ENCODE measurements around the gene ITGB6.
A peak's percentile ranks its signal among the peaks of the same experiment; 100 is the strongest.
"Not testable (repeated sequence)": the region's sequence is repeated elsewhere in the genome, so short reads cannot be mapped to it uniquely, and the experiment has no call there.

ITGB6 gene

GRCh38 chr2:160200921-160201320 lies 849 bp upstream of the ITGB6 start:
- in situ Hi-C loops (cut with MboI; ENCODE audit: low pct_unique_long_range_greater_than_20kb, low sequenced_read_pairs) = no loop called here

GRCh38 chr2:160199053-160199452 lies 1.0 kb downstream of the ITGB6 start:
- DNase-seq = no peak
- in situ Hi-C loops (cut with MboI; ENCODE audit: low pct_unique_long_range_greater_than_20kb, low sequenced_read_pairs) = no loop called here

More at GRCh38 chr2:160200921-160201320, 849 bp upstream of the ITGB6 start:
- DNase-seq = no peak

- in situ Hi-C loops (cut with MboI; ENCODE audit: low pct_unique_long_range_greater_than_20kb, low sequenced_read_pairs) = no loop called here
- no peak for DNase-seq
These were observed 2.5 kb downstream of the ITGB6 start for GRCh38 chr2:160197587-160197986.

GRCh38 chr2:160194946-160195345 lies 5.1 kb downstream of the ITGB6 start:
- in situ Hi-C loops (cut with MboI; ENCODE audit: low pct_unique_long_range_greater_than_20kb, low sequenced_read_pairs) = no loop called here

GRCh38 chr2:160194351-160194750 lies 5.7 kb downstream of the ITGB6 start:
- in situ Hi-C loops (cut with MboI; ENCODE audit: low pct_unique_long_range_greater_than_20kb, low sequenced_read_pairs) = no loop called here
- DNase-seq = no peak

More at GRCh38 chr2:160194946-160195345, 5.1 kb downstream of the ITGB6 start:
- no peak for DNase-seq

- in situ Hi-C loops (cut with MboI; ENCODE audit: low pct_unique_long_range_greater_than_20kb, low sequenced_read_pairs) = not testable (repeated sequence)
- peak; percentile 32 for DNase-seq
These were observed 18.8 kb downstream of the ITGB6 start for GRCh38 chr2:160181146-160181836.

- DNase-seq; in situ Hi-C loops (cut with MboI; ENCODE audit: low pct_unique_long_range_greater_than_20kb, low sequenced_read_pairs): not testable (repeated sequence)
These were observed 19.4 kb downstream of the ITGB6 start for GRCh38 chr2:160180690-160181089.

GRCh38 chr2:160180172-160180571 lies 19.9 kb downstream of the ITGB6 start:
- in situ Hi-C loops (cut with MboI; ENCODE audit: low pct_unique_long_range_greater_than_20kb, low sequenced_read_pairs) = no loop called here
- DNase-seq = no peak

- in situ Hi-C loops (cut with MboI; ENCODE audit: low pct_unique_long_range_greater_than_20kb, low sequenced_read_pairs) = no loop called here
These were observed 24.6 kb downstream of the ITGB6 start for GRCh38 chr2:160175169-160176134.

GRCh38 chr2:160174322-160174721 lies 25.8 kb downstream of the ITGB6 start:
- no peak for DNase-seq
- in situ Hi-C loops (cut with MboI; ENCODE audit: low pct_unique_long_range_greater_than_20kb, low sequenced_read_pairs) = no loop called here

More at GRCh38 chr2:160175169-160176134, 24.6 kb downstream of the ITGB6 start:
- no peak for DNase-seq

GRCh38 chr2:160169988-160170387 lies 30.1 kb downstream of the ITGB6 start:
- DNase-seq = no peak
- in situ Hi-C loops (cut with MboI; ENCODE audit: low pct_unique_long_range_greater_than_20kb, low sequenced_read_pairs) = no loop called here

- in situ Hi-C loops (cut with MboI; ENCODE audit: low pct_unique_long_range_greater_than_20kb, low sequenced_read_pairs) = no loop called here
- no peak for DNase-seq
These were observed 30.6 kb downstream of the ITGB6 start for GRCh38 chr2:160169471-160169870.

GRCh38 chr2:160168878-160169277 lies 31.2 kb downstream of the ITGB6 start:
- no peak for DNase-seq

GRCh38 chr2:160167089-160167740 lies 32.9 kb downstream of the ITGB6 start:
- in situ Hi-C loops (cut with MboI; ENCODE audit: low pct_unique_long_range_greater_than_20kb, low sequenced_read_pairs) = no loop called here
- DNase-seq = no peak

More at GRCh38 chr2:160168878-160169277, 31.2 kb downstream of the ITGB6 start:
- in situ Hi-C loops (cut with MboI; ENCODE audit: low pct_unique_long_range_greater_than_20kb, low sequenced_read_pairs) = no loop called here

- no peak for DNase-seq
- in situ Hi-C loops (cut with MboI; ENCODE audit: low pct_unique_long_range_greater_than_20kb, low sequenced_read_pairs) = no loop called here
These were observed 34.1 kb downstream of the ITGB6 start for GRCh38 chr2:160165996-160166395.

GRCh38 chr2:160165081-160165480 lies 35.0 kb downstream of the ITGB6 start:
- in situ Hi-C loops (cut with MboI; ENCODE audit: low pct_unique_long_range_greater_than_20kb, low sequenced_read_pairs) = no loop called here
- no peak for DNase-seq

GRCh38 chr2:160157861-160158829 lies 41.9 kb downstream of the ITGB6 start:
- DNase-seq = no peak
- in situ Hi-C loops (cut with MboI; ENCODE audit: low pct_unique_long_range_greater_than_20kb, low sequenced_read_pairs) = no loop called here

- in situ Hi-C loops (cut with MboI; ENCODE audit: low pct_unique_long_range_greater_than_20kb, low sequenced_read_pairs) = no loop called here
- DNase-seq = no peak
These were observed 43.4 kb downstream of the ITGB6 start for GRCh38 chr2:160156665-160157064.
